ENCODE results near the gene THBD. TPM values are rescaled to one million over a fixed set of nuclear protein-coding genes. Genes with fewer than 3 reads are reported as not detected.

Gene THBD
- total and polyA plus RNA-seq, 2 experiments from 2014 or later = 0.10 to 0.97 TPM

GRCh38 chr20:23018941-23019340, 30.5 kb downstream of the THBD start:
- Mint-ChIP-seq H3K9me3 (no peaks in the 10 kb centered on the region; the same call in 2 of the 3 replicates), H3K36me3 (ENCODE audit: low read depth) (no peaks in the 10 kb centered on the region), H3K4me1 (no peaks in the 10 kb centered on the region), H3K27ac (no peak overlapping the region), H3K4me3 (no peak overlapping the region), H3K27me3 (ENCODE audit: insufficient read depth, low read depth, poor library complexity) (no peaks in the 10 kb centered on the region)
- no peak for TF ChIP-seq EZH2phosphoT487 (IDR thresholded peaks at IDR 0.05; ENCODE audit: unreplicated experiment)
- ATAC-seq (no peak), DNase-seq (ENCODE audit: low spot score) (no peak)
- H4K20me1 ChIP-seq (replicated peaks; ENCODE audit: insufficient read depth) = no peaks in the 10 kb centered on the region
- no peak overlapping the region for H2AFZ ChIP-seq
- no peaks in the 10 kb centered on the region for H3F3A ChIP-seq (replicated peaks; ENCODE audit: low read depth)
- H3K4me3 ChIP-seq = no peak overlapping the region
- no peak overlapping the region for H3K4me2 ChIP-seq
- H3K79me2 ChIP-seq (replicated peaks; ENCODE audit: insufficient read depth) = no peaks in the 10 kb centered on the region
- no peak overlapping the region for H3K27ac ChIP-seq (ENCODE audit: low read depth)
- H3K36me3 ChIP-seq (ENCODE audit: insufficient read depth) = no peaks in the 10 kb centered on the region
- H3K4me1 ChIP-seq (ENCODE audit: insufficient read depth) = no peaks in the 10 kb centered on the region
- H3K9me2 ChIP-seq (ENCODE audit: insufficient read depth) = no peaks in the 10 kb centered on the region
- no peaks in the 10 kb centered on the region for H3K27me3 ChIP-seq (ENCODE audit: insufficient read depth)

GRCh38 chr20:23018432-23018831, 31.0 kb downstream of the THBD start:
- Histone ChIP-seq H3K4me2 (no peak overlapping the region), H3F3A (replicated peaks; ENCODE audit: low read depth) (no peaks in the 10 kb centered on the region), H3K4me1 (ENCODE audit: insufficient read depth) (no peaks in the 10 kb centered on the region), H3K79me2 (replicated peaks; ENCODE audit: insufficient read depth) (no peaks in the 10 kb centered on the region), H2AFZ (no peak overlapping the region), H3K9me2 (ENCODE audit: insufficient read depth) (no peaks in the 10 kb centered on the region), H3K27me3 (ENCODE audit: insufficient read depth) (no peaks in the 10 kb centered on the region), H3K27ac (ENCODE audit: low read depth) (no peak overlapping the region), H4K20me1 (replicated peaks; ENCODE audit: insufficient read depth) (no peaks in the 10 kb centered on the region), H3K4me3 (no peak overlapping the region), H3K36me3 (ENCODE audit: insufficient read depth) (no peaks in the 10 kb centered on the region)
- Mint-ChIP-seq H3K4me3 (no peak overlapping the region), H3K27me3 (ENCODE audit: insufficient read depth, low read depth, poor library complexity) (no peaks in the 10 kb centered on the region), H3K27ac (no peak overlapping the region), H3K9me3 (no peaks in the 10 kb centered on the region; the same call in 2 of the 3 replicates), H3K36me3 (ENCODE audit: low read depth) (no peaks in the 10 kb centered on the region), H3K4me1 (no peaks in the 10 kb centered on the region)
- ATAC-seq = no peak
- no peak for DNase-seq (ENCODE audit: low spot score)
- TF ChIP-seq ZNF331 (CRISPR knock-in tag; IDR thresholded peaks at IDR 0.05; ENCODE audit: low read depth) (no peak), ZNF462 (CRISPR knock-in tag; IDR thresholded peaks at IDR 0.05) (no peak), ZNF114 (CRISPR knock-in tag; IDR thresholded peaks at IDR 0.05) (no peak), ETS1 (IDR thresholded peaks at IDR 0.05) (no peak), EZH2 (IDR thresholded peaks at IDR 0.05; ENCODE audit: low read depth, unreplicated experiment) (no peak), REST (IDR thresholded peaks at IDR 0.05; ENCODE audit: unreplicated experiment) (no peak), CREB1 (CRISPR knock-in tag; IDR thresholded peaks at IDR 0.05; ENCODE audit: low read depth) (no peak), NANOG (IDR thresholded peaks at IDR 0.05; ENCODE audit: borderline replicate concordance) (no peak), JUNB (IDR thresholded peaks at IDR 0.05; ENCODE audit: unreplicated experiment) (no peak), STAT1 (IDR thresholded peaks at IDR 0.05; ENCODE audit: unreplicated experiment) (no peak), EZH2phosphoT487 (IDR thresholded peaks at IDR 0.05; ENCODE audit: unreplicated experiment) (no peak), POLR2AphosphoS5 (IDR thresholded peaks at IDR 0.05; ENCODE audit: low read depth) (no peak)
